K562 (cell line): ENCODE results near the gene SETD1B. TPM values are rescaled to one million over a fixed set of nuclear protein-coding genes. Genes with fewer than 3 reads are reported as not detected.
A peak's percentile ranks its signal among the peaks of the same experiment; 100 is the strongest.

Experiments used
- ATAC-seq: fragments of 200-7000 bp; cut with Tn5 transposase; 3 replicates; pipeline ENCODE4 v1.9.1; 2020; ENCODE audit warnings: moderate library complexity
- BruUV-seq: library from RNA; stranded (reverse); fragments of 400-500 nt; replicated peaks from 2 replicates; lab custom pipeline; 2021; lab: Mats Ljungman, UMichigan
- CTCF ChIA-PET: fragments of 300-600 bp; formaldehyde crosslinking; extraction: SDS; loops from one replicate; lab custom pipeline; 2021; ENCODE audit warnings: low intra/inter-chr PET ratio; lab: Yijun Ruan, JAX
- POLR2A ChIA-PET: fragments of 300-600, 350-650 bp; sonication (Branson Sonifier 250); formaldehyde crosslinking; extraction: SDS; loops from one replicate; lab custom pipeline; 2021; ENCODE audit warnings: antibody characterized with exemption, inconsistent platforms; lab: Yijun Ruan, JAX
- DNase-seq, 4 experiments: peaks; one replicate each; pipeline versions ENCODE4 v3.0.0 to v3.0.0-alpha.2; 2011 to 2018; ENCODE audit warnings: low spot score in 3 of 4, mixed read lengths in 3 of 4; ENCODE audit errors: extremely low read depth in 1 of 4
- FAIRE-seq: peaks from 2 replicates; lab custom pipeline; 2011; peaks lifted over from hg19 to GRCh38; lab: Jason Lieb, UNC
- H2AFZ ChIP-seq: 2 replicates; pipeline ENCODE4 v1.6.0; 2011; ENCODE audit warnings: low read depth, low read length, control low read depth, inconsistent platforms
- H3K27ac ChIP-seq: fragments of 200-600 bp; 3 replicates; pipeline ENCODE4 v1.8.0; 2011; ENCODE audit warnings: low read depth, mild to moderate bottlenecking, control low read depth, inconsistent platforms, low read length, moderate library complexity, mixed read lengths; ENCODE audit errors: extremely low read depth
- H3K27me3 ChIP-seq, 2 experiments: fragments of 300-600 bp in 1 of 2; 2 replicates in 1 of 2; 3 replicates in 1 of 2; pipeline versions ENCODE4 v1.6.0 to v1.8.0; 2011; ENCODE audit warnings: inconsistent platforms in 2 of 2, low read length in 2 of 2, mild to moderate bottlenecking in 1 of 2, mixed read lengths in 1 of 2, moderate library complexity in 1 of 2; ENCODE audit not compliant: control insufficient read depth in 2 of 2, insufficient read depth in 2 of 2
- H3K36me3 ChIP-seq: fragments of 300-600 bp; 3 replicates; pipeline ENCODE4 v1.8.0; 2011; ENCODE audit warnings: mild to moderate bottlenecking, low read length, inconsistent platforms; ENCODE audit not compliant: control insufficient read depth, insufficient read depth
- H3K4me1 ChIP-seq, 2 experiments: fragments of 200-600 bp in 1 of 2; replicated peaks in 1 of 2; 2 replicates in 1 of 2; 3 replicates in 1 of 2; pipeline versions ENCODE4 v1.5.1 to v1.8.0; 2011; ENCODE audit warnings: inconsistent platforms in 2 of 2, low read length in 2 of 2, mild to moderate bottlenecking in 1 of 2, mixed read lengths in 1 of 2, moderate library complexity in 1 of 2; ENCODE audit not compliant: control insufficient read depth in 2 of 2, insufficient read depth in 2 of 2
- H3K4me2 ChIP-seq: 2 replicates; pipeline ENCODE4 v1.6.1; 2011; ENCODE audit warnings: low read length, control low read depth, inconsistent platforms, mixed read lengths; ENCODE audit not compliant: insufficient read depth
- H3K4me3 ChIP-seq: fragments of 200-600 bp; sonication (generic), shearing (Covaris generic); 2 replicates; pipeline ENCODE4 v1.5.1; 2016; ENCODE audit warnings: control low read depth, inconsistent platforms
- H3K79me2 ChIP-seq: fragments of 200-600 bp; 3 replicates; pipeline ENCODE4 v1.8.0; 2011; ENCODE audit warnings: low read length, inconsistent platforms; ENCODE audit not compliant: control insufficient read depth, insufficient read depth
- H3K9ac ChIP-seq, 2 experiments: 2 replicates each; pipeline versions ENCODE4 v1.6.0 to v1.6.1; 2011; ENCODE audit warnings: low read depth in 2 of 2, low read length in 2 of 2, control low read depth in 1 of 2, inconsistent platforms in 1 of 2, mild to moderate bottlenecking in 1 of 2, mixed read lengths in 1 of 2; ENCODE audit not compliant: insufficient read depth in 1 of 2
- H3K9me1 ChIP-seq: one replicate; pipeline ENCODE4 v1.6.0; 2011; ENCODE audit warnings: inconsistent platforms, mild to moderate bottlenecking, low read length, moderate library complexity; ENCODE audit not compliant: control insufficient read depth, insufficient read depth
- H3K9me3 ChIP-seq: replicated peaks from 2 replicates; pipeline ENCODE4 v1.5.1; 2011; ENCODE audit warnings: low read depth, low read length, inconsistent platforms; ENCODE audit not compliant: control insufficient read depth, insufficient read depth
- H4K20me1 ChIP-seq: replicated peaks from 2 replicates; pipeline ENCODE4 v1.6.1; 2011; ENCODE audit warnings: low read length, inconsistent platforms, mixed read lengths; ENCODE audit not compliant: control insufficient read depth, insufficient read depth
- ATF1 ChIP-seq, 2 experiments: fragments of 450-650 bp in 1 of 2; IDR thresholded peaks; 2 replicates each; pipeline ENCODE4 v1.6.1; 2016; ENCODE audit warnings: missing compliant biosample characterization in 1 of 2, missing genetic modification characterization in 1 of 2
- DDX20 ChIP-seq: fragments of 450-650 bp; IDR thresholded peaks from 2 replicates; pipeline ENCODE4 v1.6.1; 2016; ENCODE audit warnings: missing genetic modification characterization, low read depth, mild to moderate bottlenecking, missing compliant biosample characterization, moderate library complexity
- ETV6 ChIP-seq, 3 experiments: fragments of 150-350 bp in 1 of 3; sonication (generic) in 1 of 3; formaldehyde crosslinking in 1 of 3; IDR thresholded peaks; 2 replicates each; pipeline versions ENCODE4 v1.6.1 to v1.8.0; 2014 to 2022; ENCODE audit warnings: borderline replicate concordance in 2 of 3, low read depth in 2 of 3, antibody characterized with exemption in 1 of 3, low read length in 1 of 3, mild to moderate bottlenecking in 1 of 3, missing genetic modification reagents in 1 of 3
- FOSL1 ChIP-seq: fragments of 200-800 bp; sonication (Bioruptor generic); conservative IDR thresholded peaks from 2 replicates; pipeline ENCODE4 v1.6.1; 2016; ENCODE audit warnings: missing genetic modification characterization, missing compliant biosample characterization
- NONO ChIP-seq, 2 experiments: fragments of 200-400 bp in 1 of 2; fragments of 450-650 bp in 1 of 2; formaldehyde crosslinking in 1 of 2; IDR thresholded peaks; 2 replicates each; pipeline ENCODE4 v1.6.1; 2017; ENCODE audit warnings: low read depth in 2 of 2, mild to moderate bottlenecking in 2 of 2, moderate library complexity in 2 of 2, low read length in 1 of 2
- WGBS: fragments of 100-300 bp; shearing (Covaris generic); methylation state at CpG from one replicate; pipeline ENCODE4 v1.1.6; 2016; ENCODE audit warnings: low coverage, mixed read lengths; ENCODE audit not compliant: insufficient coverage; ENCODE audit errors: missing lambda C conversion rate; 5-methylcytosine and 5-hydroxymethylcytosine counted together
- in situ Hi-C: fragments of 300-500 bp; cut with MboI; formaldehyde crosslinking; loops from 4 replicates; pipeline ENCODE4 v1.15.0; 2018; ENCODE audit warnings: inconsistent platforms, mixed read lengths
- intact Hi-C: fragments of 100-400 bp; cut with micrococcal nuclease; formaldehyde crosslinking; loops from 2 replicates; pipeline ENCODE4 v1.14.2; 2022
- polyA plus RNA-seq, 8 experiments: library from polyadenylated mRNA; depleted of rRNA in 4 of 8; stranded (reverse) in 5 of 8; unstranded in 3 of 8; fragments of >200 nt; fragmentation: Nextera tagmentation in 2 of 8; fragmentation: Illumina TruSeq in 1 of 8; extraction: Ambion mirVana in 2 of 8; extraction: Trizol in 1 of 8; gene quantifications; 2 replicates each; pipeline versions ENCODE4 v1.2.1 to v1.2.3, GENCODE V29; 2011 to 2014; ENCODE audit warnings: inconsistent platforms in 1 of 8, missing spikeins in 1 of 8
- total RNA-seq, 7 experiments: library from RNA; depleted of rRNA in 6 of 7; stranded (reverse); fragments of >200 nt in 6 of 7; fragmentation: Illumina TruSeq in 2 of 7; extraction: Trizol in 2 of 7; gene quantifications; 2 replicates each; pipeline versions ENCODE4 v1.2.1 to v1.2.3, GENCODE V29; 2011 to 2021; ENCODE audit warnings: low replicate concordance in 1 of 7
- TF ChIP-seq, protein P1 (sequence below): sonication (generic); formaldehyde crosslinking; IDR thresholded peaks from 2 replicates; pipeline ENCODE4 v1.8.0; 2022; ENCODE audit warnings: mild to moderate bottlenecking, missing genetic modification reagents
- TF ChIP-seq, protein P2 (sequence below), 2 experiments: fragments of 450-650 bp; conservative IDR thresholded peaks; 2 replicates each; pipeline ENCODE4 v1.6.1; 2017; ENCODE audit warnings: mild to moderate bottlenecking in 2 of 2, moderate library complexity in 2 of 2
- TF ChIP-seq, protein P3 (sequence below): fragments of 450-650 bp; IDR thresholded peaks from 2 replicates; pipeline ENCODE4 v1.6.1; 2016; ENCODE audit warnings: missing biosample characterization, missing genetic modification characterization
- TF ChIP-seq, protein P4 (sequence below): sonication (generic); formaldehyde crosslinking; IDR thresholded peaks from 2 replicates; pipeline ENCODE4 v1.8.0; 2022; ENCODE audit warnings: mild to moderate bottlenecking, missing genetic modification reagents, borderline replicate concordance
- TF ChIP-seq, protein P5 (sequence below): fragments of 450-650 bp; formaldehyde crosslinking; IDR thresholded peaks from 2 replicates; pipeline ENCODE4 v1.4.0; 2020; ENCODE audit warnings: mild to moderate bottlenecking, moderate library complexity

Gene SETD1B
- total and polyA plus RNA-seq, 9 of the 15 experiments (the other 6 are each of a cell fraction or from before 2014, with no cell fraction given) = 0.48 to 26.6 (median 2.3) TPM

DNA sequence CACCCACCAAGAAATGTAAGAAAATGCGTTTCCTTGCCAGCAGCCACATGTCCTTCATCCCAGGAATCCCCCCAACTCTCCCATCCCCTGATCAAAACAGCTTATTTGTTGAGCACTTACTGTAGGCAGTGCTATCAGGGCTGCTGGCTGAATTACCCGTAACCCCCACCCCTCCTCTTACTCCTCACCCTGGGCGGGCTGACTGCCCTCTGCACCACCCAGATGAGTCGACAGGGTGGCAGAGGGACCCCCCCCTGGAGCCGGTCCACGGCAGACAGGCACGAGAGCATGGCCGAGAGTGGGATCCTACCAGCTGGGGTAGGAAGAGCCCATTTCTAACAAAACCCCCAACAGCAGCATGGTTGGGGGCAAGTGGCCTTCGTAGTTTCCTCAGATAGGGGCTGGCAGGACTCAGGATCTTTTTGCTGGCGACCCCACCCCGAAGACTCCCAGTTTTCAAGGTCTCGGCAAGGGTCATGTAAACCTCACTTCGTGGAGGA, 9.2 kb upstream of the SETD1B start:
- ATAC-seq (peak; percentile 6), FAIRE-seq (no peak), DNase-seq (peak in 2 of 4 experiments; percentile 31 to 63)
- in situ Hi-C loops = loop anchor here (5.0 kb wide), 3 partner anchors 93 to 242 kb away; partner anchors contain the start of gene PSMD9
- Histone ChIP-seq H3K4me1 (peaks cover 38 to 78% of the 10 kb centered on the region in 2 experiments), H3K9me1 (no peaks in the 10 kb centered on the region), H3K36me3 (peaks cover 29% of the 10 kb centered on the region), H3K4me2 (peak overlapping the region; percentile 92), H3K27ac (peak overlapping the region; percentile 81), H3K79me2 (peaks cover 48% of the 10 kb centered on the region), H3K9me3 (no peaks in the 10 kb centered on the region), H3K9ac (peak overlapping the region; percentile 75 to 91), H2AFZ (peak overlapping the region; percentile 97), H3K27me3 (no peaks in the 10 kb centered on the region), H4K20me1 (no peaks in the 10 kb centered on the region), H3K4me3 (peak overlapping the region; percentile 24)
- intact Hi-C loops = loop anchor here (1.0 to 5.0 kb wide), 6 partner anchors 18 to 242 kb away; partner anchors contain the start of gene PSMD9
- WGBS = 1% methylated on average over 13 of the region's 13 CpGs
- ChIA-PET POLR2A (interaction anchor here (0.5 to 9.4 kb wide), 23 partner anchors 10 to 335 kb away, joined by 3 to 194 read pairs (median 5); partner anchors contain the start of genes PSMD9, SETD1B and TMEM120B), CTCF (interaction anchor here (0.7 to 5.9 kb wide), 15 partner anchors 10 to 459 kb away, joined by 3 to 73 read pairs (median 6); partner anchors contain the start of genes BCL7A and PSMD9)
- no TSS peak for BruUV-seq
- TF ChIP-seq, protein P1, sequence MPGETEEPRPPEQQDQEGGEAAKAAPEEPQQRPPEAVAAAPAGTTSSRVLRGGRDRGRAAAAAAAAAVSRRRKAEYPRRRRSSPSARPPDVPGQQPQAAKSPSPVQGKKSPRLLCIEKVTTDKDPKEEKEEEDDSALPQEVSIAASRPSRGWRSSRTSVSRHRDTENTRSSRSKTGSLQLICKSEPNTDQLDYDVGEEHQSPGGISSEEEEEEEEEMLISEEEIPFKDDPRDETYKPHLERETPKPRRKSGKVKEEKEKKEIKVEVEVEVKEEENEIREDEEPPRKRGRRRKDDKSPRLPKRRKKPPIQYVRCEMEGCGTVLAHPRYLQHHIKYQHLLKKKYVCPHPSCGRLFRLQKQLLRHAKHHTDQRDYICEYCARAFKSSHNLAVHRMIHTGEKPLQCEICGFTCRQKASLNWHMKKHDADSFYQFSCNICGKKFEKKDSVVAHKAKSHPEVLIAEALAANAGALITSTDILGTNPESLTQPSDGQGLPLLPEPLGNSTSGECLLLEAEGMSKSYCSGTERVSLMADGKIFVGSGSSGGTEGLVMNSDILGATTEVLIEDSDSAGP = 0 out of 2 replicates have a peak, but pooled peaks have one; percentile 27
- TF ChIP-seq, protein P2, sequence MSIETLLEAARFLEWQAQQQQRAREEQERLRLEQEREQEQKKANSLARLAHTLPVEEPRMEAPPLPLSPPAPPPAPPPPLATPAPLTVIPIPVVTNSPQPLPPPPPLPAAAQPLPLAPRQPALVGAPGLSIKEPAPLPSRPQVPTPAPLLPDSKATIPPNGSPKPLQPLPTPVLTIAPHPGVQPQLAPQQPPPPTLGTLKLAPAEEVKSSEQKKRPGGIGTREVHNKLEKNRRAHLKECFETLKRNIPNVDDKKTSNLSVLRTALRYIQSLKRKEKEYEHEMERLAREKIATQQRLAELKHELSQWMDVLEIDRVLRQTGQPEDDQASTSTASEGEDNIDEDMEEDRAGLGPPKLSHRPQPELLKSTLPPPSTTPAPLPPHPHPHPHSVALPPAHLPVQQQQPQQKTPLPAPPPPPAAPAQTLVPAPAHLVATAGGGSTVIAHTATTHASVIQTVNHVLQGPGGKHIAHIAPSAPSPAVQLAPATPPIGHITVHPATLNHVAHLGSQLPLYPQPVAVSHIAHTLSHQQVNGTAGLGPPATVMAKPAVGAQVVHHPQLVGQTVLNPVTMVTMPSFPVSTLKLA (conservative IDR thresholded peaks at IDR 0.05) = no peak; a peak in 1 of 4 replicates
- TF ChIP-seq, protein P3, sequence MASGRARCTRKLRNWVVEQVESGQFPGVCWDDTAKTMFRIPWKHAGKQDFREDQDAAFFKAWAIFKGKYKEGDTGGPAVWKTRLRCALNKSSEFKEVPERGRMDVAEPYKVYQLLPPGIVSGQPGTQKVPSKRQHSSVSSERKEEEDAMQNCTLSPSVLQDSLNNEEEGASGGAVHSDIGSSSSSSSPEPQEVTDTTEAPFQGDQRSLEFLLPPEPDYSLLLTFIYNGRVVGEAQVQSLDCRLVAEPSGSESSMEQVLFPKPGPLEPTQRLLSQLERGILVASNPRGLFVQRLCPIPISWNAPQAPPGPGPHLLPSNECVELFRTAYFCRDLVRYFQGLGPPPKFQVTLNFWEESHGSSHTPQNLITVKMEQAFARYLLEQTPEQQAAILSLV = no peak
- peak; percentile 29; the same call in 1 of the 2 replicates for TF ChIP-seq FOSL1
- TF ChIP-seq DDX20 (tag) = no peak
- 0 out of 4 replicates have a peak, but pooled peaks of 1 of the 2 experiments have one; percentile 30 for TF ChIP-seq NONO (IDR thresholded peaks at IDR 0.05; ENCODE audit: low read depth in 2 of 2, low read length in 1 of 2)
- TF ChIP-seq, protein P4, sequence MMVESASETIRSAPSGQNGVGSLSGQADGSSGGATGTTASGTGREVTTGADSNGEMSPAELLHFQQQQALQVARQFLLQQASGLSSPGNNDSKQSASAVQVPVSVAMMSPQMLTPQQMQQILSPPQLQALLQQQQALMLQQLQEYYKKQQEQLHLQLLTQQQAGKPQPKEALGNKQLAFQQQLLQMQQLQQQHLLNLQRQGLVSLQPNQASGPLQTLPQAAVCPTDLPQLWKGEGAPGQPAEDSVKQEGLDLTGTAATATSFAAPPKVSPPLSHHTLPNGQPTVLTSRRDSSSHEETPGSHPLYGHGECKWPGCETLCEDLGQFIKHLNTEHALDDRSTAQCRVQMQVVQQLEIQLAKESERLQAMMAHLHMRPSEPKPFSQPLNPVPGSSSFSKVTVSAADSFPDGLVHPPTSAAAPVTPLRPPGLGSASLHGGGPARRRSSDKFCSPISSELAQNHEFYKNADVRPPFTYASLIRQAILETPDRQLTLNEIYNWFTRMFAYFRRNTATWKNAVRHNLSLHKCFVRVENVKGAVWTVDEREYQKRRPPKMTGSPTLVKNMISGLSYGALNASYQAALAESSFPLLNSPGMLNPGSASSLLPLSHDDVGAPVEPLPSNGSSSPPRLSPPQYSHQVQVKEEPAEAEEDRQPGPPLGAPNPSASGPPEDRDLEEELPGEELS (CRISPR knock-in tag) = 0 out of 2 replicates have a peak, but pooled peaks have one; percentile 10
- no peak for TF ChIP-seq ETV6 (IDR thresholded peaks at IDR 0.05; ENCODE audit: borderline replicate concordance in 1 of 2, low read depth in 2 of 2, low read length in 1 of 2)
- peak; percentile 5; the same call in 1 of the 2 replicates for TF ChIP-seq ETV6 (CRISPR knock-in tag; IDR thresholded peaks at IDR 0.05; ENCODE audit: borderline replicate concordance)
- TF ChIP-seq, protein P5, sequence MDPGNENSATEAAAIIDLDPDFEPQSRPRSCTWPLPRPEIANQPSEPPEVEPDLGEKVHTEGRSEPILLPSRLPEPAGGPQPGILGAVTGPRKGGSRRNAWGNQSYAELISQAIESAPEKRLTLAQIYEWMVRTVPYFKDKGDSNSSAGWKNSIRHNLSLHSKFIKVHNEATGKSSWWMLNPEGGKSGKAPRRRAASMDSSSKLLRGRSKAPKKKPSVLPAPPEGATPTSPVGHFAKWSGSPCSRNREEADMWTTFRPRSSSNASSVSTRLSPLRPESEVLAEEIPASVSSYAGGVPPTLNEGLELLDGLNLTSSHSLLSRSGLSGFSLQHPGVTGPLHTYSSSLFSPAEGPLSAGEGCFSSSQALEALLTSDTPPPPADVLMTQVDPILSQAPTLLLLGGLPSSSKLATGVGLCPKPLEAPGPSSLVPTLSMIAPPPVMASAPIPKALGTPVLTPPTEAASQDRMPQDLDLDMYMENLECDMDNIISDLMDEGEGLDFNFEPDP (CRISPR knock-in tag) = no peak
- no peak for TF ChIP-seq ATF1 (CRISPR knock-in tag; IDR thresholded peaks at IDR 0.05)
- TF ChIP-seq ATF1 (tag; IDR thresholded peaks at IDR 0.05) = peak; percentile 68
